Liver (tissue), 3 donors: ENCODE data around the gene KLRF1.

Experiments
- CTCF ChIP-seq: fragments of 150-350 bp; IDR thresholded peaks from 2 replicates; pipeline ENCODE4 v1.5.1; 2017; ENCODE audit warnings: improper control_type of control experiment, low read depth, low read length; ENCODE audit not compliant: missing input control
- GABPA ChIP-seq, 2 donors: IDR thresholded peaks in 1 of 2; conservative IDR thresholded peaks in 1 of 2; 2 replicates each; pipeline ENCODE4 v1.6.1; 2016; ENCODE audit warnings: antibody characterized with exemption in 2 of 2, mild to moderate bottlenecking in 1 of 2, moderate library complexity in 1 of 2
- TAF1 ChIP-seq: conservative IDR thresholded peaks from 2 replicates; pipeline ENCODE4 v1.6.1; 2016; ENCODE audit warnings: antibody characterized with exemption, mild to moderate bottlenecking
- ZBTB33 ChIP-seq: IDR thresholded peaks from 2 replicates; pipeline ENCODE4 v1.6.1; 2016; ENCODE audit warnings: antibody characterized with exemption
- donor health status: healthy.
- donor health status: healthy.

- TF ChIP-seq CTCF (no peak), TAF1 (no peak), GABPA (IDR thresholded peaks at IDR 0.05 in 1 of 2, conservative IDR thresholded peaks at IDR 0.05 in 1 of 2) (no peak), ZBTB33 (no peak)
These were observed 31.3 kb upstream of the KLRF1 start for GRCh38 chr12:9795945-9796344.
